ENCODE results near the gene WNT3.

DNA sequence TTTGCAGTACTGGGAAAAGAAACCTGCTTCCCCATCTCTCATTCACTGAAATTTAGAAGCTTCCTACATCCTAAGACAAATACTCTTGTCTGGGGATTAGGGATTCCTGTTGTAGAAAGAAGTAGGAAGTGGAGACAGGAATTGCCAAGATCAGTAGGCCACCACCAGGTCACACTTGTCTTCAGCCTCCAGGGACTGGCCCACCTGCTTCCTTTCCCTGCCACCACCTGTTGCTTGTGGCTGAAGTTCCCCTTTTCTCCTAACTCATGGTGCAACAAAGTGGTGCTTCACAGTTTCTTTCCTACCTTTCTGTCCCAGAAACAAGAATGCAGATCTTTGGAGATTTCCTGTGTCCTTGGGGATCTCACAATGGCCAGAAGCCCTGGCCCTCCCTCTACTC lies 82.4 kb downstream of the WNT3 start:
- TF ChIP-seq, protein P1, sequence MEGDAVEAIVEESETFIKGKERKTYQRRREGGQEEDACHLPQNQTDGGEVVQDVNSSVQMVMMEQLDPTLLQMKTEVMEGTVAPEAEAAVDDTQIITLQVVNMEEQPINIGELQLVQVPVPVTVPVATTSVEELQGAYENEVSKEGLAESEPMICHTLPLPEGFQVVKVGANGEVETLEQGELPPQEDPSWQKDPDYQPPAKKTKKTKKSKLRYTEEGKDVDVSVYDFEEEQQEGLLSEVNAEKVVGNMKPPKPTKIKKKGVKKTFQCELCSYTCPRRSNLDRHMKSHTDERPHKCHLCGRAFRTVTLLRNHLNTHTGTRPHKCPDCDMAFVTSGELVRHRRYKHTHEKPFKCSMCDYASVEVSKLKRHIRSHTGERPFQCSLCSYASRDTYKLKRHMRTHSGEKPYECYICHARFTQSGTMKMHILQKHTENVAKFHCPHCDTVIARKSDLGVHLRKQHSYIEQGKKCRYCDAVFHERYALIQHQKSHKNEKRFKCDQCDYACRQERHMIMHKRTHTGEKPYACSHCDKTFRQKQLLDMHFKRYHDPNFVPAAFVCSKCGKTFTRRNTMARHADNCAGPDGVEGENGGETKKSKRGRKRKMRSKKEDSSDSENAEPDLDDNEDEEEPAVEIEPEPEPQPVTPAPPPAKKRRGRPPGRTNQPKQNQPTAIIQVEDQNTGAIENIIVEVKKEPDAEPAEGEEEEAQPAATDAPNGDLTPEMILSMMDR (IDR thresholded peaks at IDR 0.05): no peak
- no peak for TF ChIP-seq POLR2A (IDR thresholded peaks at IDR 0.05)

All from uterus (tissue), 2 donors.